HG03097 (cell line): ENCODE results near the gene UMPS.
"Not testable (repeated sequence)": the region's sequence is repeated elsewhere in the genome, so short reads cannot be mapped to it uniquely, and the experiment has no call there.

Source experiments
- ATAC-seq: cut with Tn5 transposase; IDR thresholded peaks from one replicate; pipeline ENCODE4 v1.9.1; 2021; ENCODE audit not compliant: unreplicated experiment, low FRiP score

The UMPS gene

GRCh38 chr3:124776856-124777255 is 46.6 kb downstream of the UMPS start:
- no peak for ATAC-seq

- ATAC-seq = no peak
Observed at GRCh38 chr3:124777762-124778470, 47.7 kb downstream of the UMPS start.

- ATAC-seq = no peak
Observed at GRCh38 chr3:124779116-124779515, 48.9 kb downstream of the UMPS start.

- no peak for ATAC-seq
Observed at GRCh38 chr3:124779751-124780191, 49.5 kb downstream of the UMPS start.

- ATAC-seq = no peak
Observed at GRCh38 chr3:124780356-124780755, 50.1 kb downstream of the UMPS start.

GRCh38 chr3:124780761-124781475 is 50.7 kb downstream of the UMPS start:
- ATAC-seq = no peak

GRCh38 chr3:124781476-124782376 is 51.5 kb downstream of the UMPS start:
- no peak for ATAC-seq

GRCh38 chr3:124782377-124782712 is 52.1 kb downstream of the UMPS start:
- not testable (repeated sequence) for ATAC-seq

GRCh38 chr3:124783696-124784095 is 53.4 kb downstream of the UMPS start:
- no peak for ATAC-seq

- ATAC-seq = peak; percentile 62
Observed at GRCh38 chr3:124784686-124785382, 54.6 kb downstream of the UMPS start.

- ATAC-seq = no peak
Observed at GRCh38 chr3:124785973-124786372, 55.7 kb downstream of the UMPS start.

- ATAC-seq = no peak
Observed at GRCh38 chr3:124786511-124787241, 56.4 kb downstream of the UMPS start.

- ATAC-seq = no peak
Observed at GRCh38 chr3:124787476-124788195, 57.4 kb downstream of the UMPS start.

- ATAC-seq = no peak
Observed at GRCh38 chr3:124788254-124788745, 58.0 kb downstream of the UMPS start.

- ATAC-seq = not testable (repeated sequence)
Observed at GRCh38 chr3:124789103-124789502, 58.9 kb downstream of the UMPS start.

- ATAC-seq = no peak
Observed at GRCh38 chr3:124791142-124791541, 60.9 kb downstream of the UMPS start.

GRCh38 chr3:124791639-124792151 is 61.4 kb downstream of the UMPS start:
- ATAC-seq = no peak

GRCh38 chr3:124792341-124793040 is 62.2 kb downstream of the UMPS start:
- ATAC-seq = no peak
